GM20431 (cell line): ENCODE measurements around the gene CHMP6.

Experiments
- in situ Hi-C: fragments of 300-500 bp; cut with MseI, MboI; formaldehyde crosslinking; loops from one replicate; pipeline ENCODE4 v1.15.0; 2020; ENCODE audit warnings: low sequenced_read_pairs; ENCODE audit not compliant: unreplicated experiment

CHMP6 gene

DNA sequence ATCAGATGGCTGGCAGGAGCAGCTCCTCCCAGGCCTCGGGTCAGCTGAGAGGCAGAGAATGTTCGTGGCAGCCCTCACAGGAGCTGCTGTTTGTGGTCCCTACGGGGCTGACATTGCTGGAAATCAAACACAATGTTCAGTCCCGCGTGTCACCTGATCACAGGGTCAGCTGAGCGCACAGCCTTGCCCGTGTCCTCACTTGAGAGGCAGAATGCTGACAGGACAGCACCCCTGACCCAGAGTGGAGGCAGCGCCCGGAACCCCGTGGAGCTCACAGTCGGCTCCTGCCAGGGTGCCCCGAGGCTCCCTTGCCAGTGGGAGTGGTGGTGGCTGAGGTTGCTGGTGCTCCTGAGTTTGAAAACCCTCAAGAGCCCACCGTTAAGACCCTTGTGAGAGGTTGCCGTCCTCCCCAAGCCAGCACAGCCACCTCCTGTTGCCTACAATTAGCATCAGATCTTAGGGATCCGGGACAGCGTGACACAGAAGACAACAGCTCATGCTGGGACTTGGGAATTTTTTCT is 3.6 kb upstream of the CHMP6 start:
- in situ Hi-C loops, result loop anchor here (10.0 kb wide), 1 partner anchor 563 kb away; no protein-coding TSS in a partner anchor

DNA sequence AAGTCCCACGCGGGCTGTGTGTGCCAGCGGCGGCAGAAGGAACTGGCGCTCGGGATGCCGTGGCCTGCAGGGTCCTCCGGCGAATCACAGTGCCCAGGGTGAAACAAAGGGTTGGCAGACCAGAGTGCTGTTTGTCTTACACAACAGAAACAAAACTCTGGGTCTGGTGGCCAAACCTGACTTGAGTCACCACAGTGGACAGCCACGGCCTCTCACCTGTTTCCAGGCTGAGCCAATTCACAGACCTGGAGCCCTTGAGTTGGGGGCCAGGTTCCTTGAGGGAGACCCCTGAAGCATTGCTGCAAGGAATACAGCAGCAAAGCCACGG is 2.1 kb upstream of the CHMP6 start:
- in situ Hi-C loops, result loop anchor here (10.0 kb wide), 1 partner anchor 565 kb away; no protein-coding TSS in a partner anchor

DNA sequence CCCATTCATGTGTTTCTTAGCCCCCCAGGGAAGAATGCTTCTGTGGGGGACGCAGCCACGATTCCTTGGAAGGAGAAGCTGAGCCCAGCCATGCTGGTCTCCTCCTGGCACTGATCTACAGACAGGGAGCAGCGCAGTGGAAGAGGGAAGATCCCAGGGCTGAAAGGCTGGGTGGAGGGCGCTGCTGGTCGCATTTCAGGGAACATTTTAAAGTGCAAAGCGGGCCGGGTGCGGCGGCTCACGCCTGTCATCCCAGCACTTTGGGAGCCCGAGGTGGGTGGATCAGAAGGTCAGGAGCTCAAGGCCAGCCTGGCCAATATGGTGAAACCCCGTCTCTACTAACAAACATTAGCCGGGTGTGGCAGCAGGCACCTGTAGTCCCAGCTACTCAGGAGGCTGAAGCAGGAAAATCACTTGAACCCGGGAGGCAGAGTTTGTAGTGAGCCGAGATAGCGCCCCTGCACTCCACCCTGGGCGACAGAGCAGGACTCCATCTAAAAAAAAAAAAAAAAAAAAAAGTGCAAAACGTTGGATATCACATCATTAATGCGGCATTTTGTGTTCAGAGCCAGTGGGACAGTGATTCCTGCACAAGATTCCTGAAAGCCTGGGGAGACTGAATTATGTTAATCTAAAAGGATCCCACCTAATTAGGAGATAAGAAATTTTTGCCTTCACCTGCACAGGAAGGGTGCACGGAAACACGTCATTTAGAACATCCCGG is 558 bp upstream of the CHMP6 start:
- in situ Hi-C loops, result no loop called here

DNA sequence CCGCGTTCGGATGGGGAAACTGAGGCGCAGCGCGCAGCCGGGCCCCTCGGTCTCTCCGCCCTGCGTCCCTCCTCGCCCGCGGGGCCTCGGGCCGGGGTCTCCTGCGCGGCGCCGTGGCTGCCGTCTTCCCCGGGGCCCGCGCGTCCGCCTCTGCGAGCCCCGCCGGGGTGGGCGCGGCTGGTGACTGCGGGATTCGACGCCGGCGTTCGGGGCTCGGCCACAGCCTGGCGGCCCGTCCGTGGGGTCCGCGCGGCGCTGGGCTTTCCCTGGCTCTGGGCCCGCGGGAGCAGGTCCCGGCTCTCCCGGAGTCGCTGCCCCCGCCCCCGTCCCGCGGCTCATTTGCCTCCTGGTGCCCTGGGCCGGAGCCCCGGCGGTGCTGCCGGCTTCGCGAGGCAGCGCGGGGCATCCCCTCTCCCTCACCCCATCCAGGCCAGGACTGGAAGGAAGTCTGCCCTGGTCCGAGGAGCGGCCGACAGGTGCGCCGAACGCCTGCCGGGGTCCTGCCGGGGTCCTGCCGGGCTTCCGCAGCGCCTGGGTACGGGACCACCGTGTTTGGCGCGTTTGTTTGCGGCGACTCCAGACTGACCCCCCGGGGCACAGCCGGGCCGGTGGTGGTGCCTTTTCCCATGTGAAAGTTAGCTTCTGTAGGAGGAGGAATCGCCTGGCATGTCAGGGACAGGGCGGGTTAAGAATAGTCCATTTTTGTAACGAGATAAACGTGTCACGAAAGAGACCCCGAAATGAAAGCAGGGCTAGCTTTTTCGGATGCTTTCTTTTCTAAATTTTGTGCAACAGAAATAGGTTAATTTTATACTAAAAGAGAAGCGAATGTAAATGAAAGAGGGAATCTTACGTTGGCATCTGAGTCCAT is 671 bp downstream of the CHMP6 start:
- in situ Hi-C loops, result no loop called here

DNA sequence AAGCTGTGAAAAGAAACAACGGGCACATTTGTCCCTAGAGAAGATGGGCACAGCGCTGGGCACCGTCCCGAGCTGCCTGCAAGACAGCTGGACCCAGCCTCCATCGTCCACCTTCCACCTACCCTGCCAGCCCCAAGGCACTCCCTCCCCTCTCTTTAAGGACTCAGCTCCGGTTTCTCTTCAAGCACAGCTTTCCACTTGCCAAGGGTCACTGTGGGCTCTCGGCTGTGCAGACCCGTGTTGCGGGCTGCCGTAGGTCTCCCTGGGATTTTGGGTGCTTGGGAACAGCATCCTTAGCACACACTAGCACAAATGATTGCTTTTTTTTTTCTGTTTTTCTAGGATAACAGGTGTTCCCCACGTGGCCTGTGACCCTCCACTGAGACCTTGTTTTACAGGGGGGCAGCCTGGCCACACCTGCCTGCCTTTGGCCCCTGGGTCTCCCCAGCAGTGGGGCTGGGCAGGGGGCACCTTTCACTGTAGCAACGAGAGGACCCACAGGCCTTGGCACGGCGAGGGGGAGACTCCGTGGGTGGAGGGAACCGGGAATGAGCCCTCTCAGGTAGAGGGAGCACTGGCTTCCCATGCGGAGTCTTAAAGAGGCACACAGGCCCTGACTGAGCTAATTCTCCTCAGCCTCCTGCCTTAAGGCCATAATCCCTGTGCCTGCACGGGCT is 1.4 kb downstream of the CHMP6 start:
- in situ Hi-C loops, result no loop called here

DNA sequence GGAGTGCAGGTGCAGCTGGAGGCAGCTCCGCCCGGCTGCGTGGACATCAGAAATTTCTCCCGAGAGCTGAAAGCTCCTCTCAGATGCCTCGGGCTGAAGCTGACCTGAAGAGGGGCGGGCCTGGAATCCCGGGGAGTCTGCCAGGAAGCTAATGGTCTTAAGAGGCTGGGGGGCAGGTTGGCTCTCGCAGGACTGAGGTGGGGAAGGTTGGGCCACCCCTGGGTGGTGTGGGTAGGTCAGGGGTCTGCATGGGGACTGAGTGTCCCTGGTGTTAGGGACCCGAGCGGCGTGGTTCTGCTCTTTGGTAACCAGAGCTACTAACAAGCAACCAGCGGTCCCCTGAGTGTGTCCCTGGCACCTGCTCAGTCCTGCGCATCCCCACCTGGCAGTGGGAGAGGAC is 3.5 kb downstream of the CHMP6 start:
- in situ Hi-C loops, result no loop called here

DNA sequence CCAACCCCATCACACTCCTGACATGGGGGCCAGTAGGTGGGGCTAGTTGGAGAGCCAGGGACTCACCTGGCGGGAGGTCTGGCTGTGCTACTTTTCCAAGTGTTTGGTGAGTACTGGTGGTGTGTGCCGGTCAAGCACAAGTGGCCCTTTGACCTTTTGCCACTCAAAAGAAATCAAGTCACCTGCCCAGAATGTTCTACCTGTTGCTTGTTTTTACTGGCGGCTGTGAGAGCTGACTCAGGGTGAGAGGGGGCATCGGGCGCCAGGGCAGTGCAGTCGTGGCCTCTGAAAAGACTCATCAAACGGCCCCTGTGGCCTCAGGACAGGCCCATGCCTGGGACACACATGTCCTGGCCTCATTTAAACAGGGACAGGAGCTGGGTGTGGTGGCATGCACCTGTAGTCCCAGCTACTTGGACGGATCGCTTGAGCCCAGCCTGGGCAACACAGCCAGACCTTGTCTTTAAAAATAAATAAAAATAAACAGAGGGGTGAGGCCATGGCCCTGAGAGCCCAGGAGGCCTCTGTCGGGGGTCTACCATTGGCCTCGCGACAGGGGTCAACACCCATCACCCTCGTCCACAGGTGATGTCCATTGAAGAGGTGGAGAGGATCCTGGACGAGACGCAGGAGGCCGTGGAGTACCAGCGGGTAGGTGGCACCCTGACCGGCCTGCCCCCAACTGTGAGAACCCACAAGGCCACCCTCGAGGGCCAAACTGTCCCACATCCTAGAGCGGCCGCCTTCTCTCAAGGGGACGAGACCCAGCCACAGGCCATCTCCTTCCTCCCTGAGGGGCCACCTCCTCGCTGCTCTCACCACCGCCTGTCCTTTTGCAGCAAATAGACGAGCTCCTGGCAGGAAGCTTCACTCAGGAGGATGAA is 5.0 kb downstream of the CHMP6 start:
- in situ Hi-C loops, result no loop called here

DNA sequence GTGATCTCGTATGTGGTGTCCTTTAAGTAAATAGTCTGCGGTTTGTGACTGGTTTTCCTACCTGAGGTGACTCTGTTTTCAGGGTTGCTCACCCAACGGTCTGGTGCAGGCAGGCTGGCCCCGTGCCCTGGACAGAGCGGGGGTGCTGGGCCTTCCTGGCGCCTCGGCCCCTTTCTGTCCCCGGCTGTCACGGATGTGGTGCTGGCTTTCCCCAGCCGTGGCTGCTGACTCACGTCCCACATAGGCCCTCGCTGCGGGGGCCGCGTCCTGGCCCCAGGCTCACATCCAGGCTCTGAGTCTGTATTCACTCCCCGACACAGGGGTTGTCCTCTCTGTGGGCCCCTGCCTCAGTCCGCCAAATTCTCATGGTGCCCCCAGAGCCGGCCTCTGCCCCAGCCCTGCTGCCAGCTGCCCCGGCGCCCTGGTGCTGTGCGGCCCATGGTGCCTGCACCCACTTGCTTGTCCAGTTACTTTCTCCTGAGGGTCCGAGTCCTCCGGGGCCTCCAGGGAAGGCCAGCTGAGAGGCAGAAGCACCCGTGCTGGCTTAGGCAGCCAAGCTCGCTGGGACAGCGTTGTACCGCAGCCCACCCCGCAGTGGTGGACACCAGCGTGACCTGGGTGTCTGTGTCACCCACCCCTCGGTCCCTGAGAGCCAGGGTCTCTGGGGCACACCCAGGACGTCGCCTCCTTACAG is 5.9 kb downstream of the CHMP6 start:
- in situ Hi-C loops, result no loop called here

DNA sequence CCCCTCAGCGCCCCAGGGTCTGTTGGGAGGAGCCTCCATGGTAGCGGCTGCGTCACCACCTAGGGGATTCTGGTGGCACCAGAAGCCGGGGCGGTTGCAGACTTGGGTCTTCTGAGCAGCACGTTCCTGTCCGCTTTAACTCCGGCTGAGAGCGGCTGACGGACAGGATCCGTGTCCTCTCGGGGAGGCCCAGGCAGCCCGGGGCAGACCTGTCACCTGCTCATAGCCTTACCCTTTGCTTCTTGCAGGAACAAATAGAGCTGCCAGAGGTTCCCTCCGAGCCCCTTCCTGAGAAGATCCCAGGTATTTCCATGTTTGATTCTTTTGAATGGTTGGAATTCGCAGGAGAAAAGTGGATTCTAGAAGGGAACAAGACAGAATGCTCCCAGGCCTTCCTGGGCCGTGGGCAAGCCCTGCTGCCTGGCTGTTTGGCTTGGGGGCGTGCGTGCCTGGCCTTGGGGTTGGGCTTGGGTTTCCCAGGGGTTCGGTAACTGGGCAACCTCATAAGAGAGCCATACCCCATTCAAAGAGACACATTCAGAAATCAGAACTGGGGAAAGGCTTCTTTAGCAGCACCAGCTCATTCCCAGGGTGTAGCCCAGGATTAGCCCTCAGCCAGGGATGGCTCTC is 6.6 kb downstream of the CHMP6 start:
- in situ Hi-C loops, result no loop called here

DNA sequence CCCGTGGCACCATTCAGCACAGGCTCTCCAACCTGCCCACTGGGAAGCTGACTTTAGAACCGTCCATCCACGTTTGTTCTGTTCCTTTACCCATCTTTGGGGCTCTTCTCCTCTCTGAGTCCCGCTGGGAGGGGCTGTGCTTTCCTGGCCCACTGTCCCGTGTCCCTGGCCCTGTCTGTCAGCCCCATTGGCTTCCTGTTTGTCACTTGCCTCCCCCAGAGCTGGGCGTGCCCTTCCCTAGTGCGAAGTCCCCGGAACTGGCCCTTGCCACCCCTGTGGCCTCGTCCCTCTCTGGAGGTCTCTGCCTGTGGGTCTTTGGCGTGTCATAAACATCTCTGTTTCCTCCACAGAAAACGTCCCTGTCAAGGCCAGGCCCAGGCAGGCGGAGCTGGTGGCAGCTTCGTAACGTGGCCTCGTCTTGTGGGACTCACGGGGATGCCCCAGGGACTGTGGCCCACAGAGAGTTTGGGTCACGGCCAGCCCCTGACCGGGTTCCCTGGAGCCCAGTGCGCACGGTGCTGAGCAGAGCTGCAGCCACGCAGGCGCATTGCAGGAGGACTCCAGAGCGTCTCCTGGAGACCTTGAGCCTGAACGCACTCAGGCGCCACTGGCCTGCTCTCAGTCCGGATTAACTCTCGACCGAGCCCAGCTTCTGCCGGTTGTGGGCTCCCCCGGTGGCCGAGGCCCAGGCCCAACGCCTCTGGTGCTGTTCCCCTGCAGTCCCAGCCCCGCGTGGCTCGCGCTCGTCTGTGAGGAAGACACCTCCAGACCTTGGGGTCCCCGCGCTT is 7.3 kb downstream of the CHMP6 start:
- in situ Hi-C loops, result no loop called here

DNA sequence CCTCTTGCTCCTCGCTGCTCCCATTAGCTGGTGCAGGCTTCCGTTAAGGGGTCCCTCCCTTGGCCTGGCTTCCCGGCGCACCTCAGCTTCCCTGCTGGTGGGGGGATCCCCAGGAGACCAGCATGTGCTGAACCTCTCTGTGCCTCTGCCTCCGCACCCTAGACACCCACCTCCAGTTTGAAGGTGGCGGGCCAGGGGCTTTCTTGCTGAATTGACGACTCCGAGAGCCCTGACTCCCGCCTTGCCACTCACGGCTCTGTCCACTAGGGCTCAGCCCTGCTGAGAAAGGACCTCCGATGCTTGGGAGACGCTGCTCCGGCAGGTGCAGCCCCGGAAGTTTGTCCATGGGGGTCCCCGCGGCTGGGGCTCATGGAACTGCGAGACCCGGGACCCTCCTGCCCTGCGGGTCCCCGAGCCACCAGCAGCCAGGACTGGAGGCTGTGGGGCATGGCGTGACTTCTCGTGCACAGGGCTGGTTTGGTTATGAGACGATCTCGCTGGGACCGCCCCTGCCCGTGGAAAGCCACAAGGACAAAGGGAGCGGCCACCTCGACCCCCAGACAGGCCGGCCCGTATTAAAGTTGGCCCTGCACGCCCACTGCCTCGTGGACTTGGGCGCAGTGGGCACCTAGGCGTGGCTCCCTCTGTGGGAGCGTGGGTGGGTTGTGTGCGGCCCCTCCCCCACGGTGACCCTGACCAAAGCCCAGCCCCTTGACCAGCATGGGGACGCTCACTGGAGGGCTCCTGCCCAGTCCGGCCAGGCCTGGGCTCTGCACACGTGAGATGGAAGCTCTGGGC is 8.1 kb downstream of the CHMP6 start:
- in situ Hi-C loops, result no loop called here

DNA sequence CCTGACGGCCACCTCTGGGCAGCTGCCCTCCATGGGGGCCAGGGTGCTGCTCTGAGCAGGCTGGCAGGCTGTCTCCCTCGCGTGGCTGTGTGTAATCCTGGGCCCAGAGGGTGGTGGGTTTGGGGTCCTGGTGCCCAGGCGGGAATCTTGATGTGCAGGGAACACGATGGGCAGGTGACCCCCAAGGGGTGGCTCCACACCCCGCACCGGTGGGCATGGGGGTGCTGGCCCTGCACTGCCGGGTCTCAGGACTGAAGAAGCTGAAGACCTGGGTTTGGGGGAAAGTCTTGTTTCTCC is 8.6 kb downstream of the CHMP6 start:
- in situ Hi-C loops, result no loop called here

DNA sequence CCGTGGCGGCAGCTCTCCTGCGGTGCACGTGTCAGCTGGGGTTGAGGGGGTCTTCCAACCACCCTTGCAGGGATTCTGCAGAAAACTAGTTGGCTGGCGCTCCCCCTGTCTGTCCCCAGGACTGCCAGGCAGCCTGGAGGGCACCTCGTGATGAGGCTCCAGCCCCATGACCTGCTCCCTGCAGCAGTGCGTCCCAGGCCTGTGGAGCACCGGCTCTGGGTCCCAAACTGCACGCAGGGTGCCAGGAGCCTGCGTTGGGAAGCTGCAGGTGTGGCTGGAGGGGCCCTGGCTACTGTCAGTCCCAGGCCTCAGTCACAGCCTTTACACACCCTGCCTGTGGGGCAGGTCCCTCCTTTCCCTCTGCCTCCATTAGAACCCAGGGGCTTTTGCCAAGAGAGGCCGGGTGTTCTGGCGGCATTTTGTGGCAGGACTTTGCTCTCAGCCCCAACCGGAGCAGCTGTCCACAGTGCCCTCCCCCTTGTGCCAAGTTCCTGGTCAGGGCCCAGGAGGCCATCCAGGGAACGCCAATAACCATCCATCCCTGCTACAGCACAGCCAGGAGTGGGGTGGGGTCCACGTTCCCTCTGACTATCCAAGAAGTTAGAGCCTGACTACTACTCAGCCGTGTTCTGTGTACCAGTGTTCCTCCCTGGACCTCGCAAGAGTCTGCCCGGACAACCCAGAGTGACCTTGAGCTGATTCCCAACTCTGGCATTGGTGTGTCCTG is 9.2 kb downstream of the CHMP6 start:
- in situ Hi-C loops, result no loop called here

DNA sequence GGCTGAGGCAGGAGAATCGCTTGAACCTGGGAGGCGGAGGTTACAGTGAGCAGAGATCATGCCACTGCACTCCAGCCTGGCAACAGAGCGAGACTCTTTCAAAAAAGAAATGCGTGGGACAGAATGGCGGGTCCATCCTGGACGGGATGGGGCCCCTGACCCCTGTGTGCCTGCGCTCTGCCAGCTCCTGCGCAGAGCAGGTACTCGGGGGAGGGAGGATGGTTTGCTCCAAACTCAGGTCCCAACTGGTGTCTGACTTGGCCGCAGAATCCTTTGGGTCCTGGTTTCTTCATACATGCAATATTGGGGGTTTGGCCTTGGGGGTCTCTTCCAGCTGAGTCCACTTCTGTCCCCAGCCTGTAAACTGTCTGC is 10.4 kb downstream of the CHMP6 start:
- in situ Hi-C loops, result no loop called here

DNA sequence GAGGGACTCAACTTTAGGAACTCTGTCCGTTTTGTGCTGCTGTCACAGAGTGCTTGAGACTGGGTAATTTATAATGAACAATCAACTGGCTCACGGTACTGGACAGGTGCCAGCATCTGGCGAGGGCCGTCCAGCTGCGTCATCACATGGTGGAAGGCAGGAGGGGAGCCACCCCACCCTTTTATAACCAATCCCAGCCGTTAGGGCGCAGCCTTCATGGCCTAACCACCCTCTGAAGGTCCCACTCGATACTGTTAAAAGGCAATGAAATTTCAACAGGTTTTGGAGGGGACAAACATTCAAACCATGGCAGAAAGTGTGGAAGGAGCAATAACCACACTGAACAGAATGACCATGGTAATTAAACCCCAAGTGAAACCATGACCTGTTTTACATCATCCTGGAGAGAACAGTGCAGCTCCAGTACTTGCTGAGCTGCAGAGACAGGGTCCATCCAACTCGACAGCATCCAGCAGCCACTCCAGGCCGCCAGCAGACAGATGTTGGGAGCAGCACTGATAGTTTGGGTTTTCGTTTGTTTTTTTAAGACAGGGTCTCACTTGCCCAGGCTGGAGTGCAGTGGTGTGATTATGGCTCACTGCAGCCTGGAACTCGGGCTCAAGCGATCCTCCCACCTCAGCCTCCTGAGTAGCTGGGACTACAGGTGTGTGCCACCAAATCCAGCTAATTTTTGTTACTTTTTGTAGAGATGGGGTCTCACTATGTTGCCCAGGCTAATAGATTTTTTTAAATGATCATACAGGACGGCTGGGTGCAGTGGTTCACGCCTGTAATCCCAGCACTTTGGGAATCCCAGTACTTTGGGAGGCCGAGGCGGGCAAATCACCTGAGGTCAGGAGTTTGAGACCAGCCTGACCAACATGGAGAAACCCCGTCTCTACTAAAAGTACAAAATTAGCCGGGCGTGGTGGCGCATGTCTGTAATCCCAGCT is 11.0 kb downstream of the CHMP6 start:
- in situ Hi-C loops, result no loop called here
